HG03558 (cell line): ENCODE results near the gene PRSS21.

Experiments used
- ATAC-seq: cut with Tn5 transposase; IDR thresholded peaks from one replicate; pipeline ENCODE4 v1.9.1; 2021; ENCODE audit warnings: moderate number of reproducible peaks; ENCODE audit not compliant: unreplicated experiment; ENCODE audit errors: extremely low read depth

Gene PRSS21

GRCh38 chr16:2779151-2779920 lies 37.7 kb upstream of the PRSS21 start:
- ATAC-seq = no peak

- ATAC-seq = no peak
These were observed 36.8 kb upstream of the PRSS21 start for GRCh38 chr16:2779978-2780898.

- no peak for ATAC-seq
These were observed 34.3 kb upstream of the PRSS21 start for GRCh38 chr16:2782583-2783351.

GRCh38 chr16:2783581-2784357 lies 33.3 kb upstream of the PRSS21 start:
- ATAC-seq = no peak

- ATAC-seq = no peak
These were observed 32.5 kb upstream of the PRSS21 start for GRCh38 chr16:2784358-2785100.

- ATAC-seq = no peak
These were observed 31.7 kb upstream of the PRSS21 start for GRCh38 chr16:2785101-2785991.

- ATAC-seq = no peak
These were observed 30.8 kb upstream of the PRSS21 start for GRCh38 chr16:2786061-2786825.

GRCh38 chr16:2786826-2787151 lies 30.2 kb upstream of the PRSS21 start:
- ATAC-seq = no peak

GRCh38 chr16:2787406-2787805 lies 29.6 kb upstream of the PRSS21 start, which contains the start of gene PRSS33:
TSS of gene PRSS33 (minus strand) at chr16:2787560. CDS start at chr16:2786547, 1,013 bp downstream.
- ATAC-seq = no peak

- no peak for ATAC-seq
These were observed 29.1 kb upstream of the PRSS21 start for GRCh38 chr16:2787961-2788360.

- no peak for ATAC-seq
These were observed 26.4 kb upstream of the PRSS21 start for GRCh38 chr16:2790631-2791030.

- ATAC-seq = no peak
These were observed 25.9 kb upstream of the PRSS21 start for GRCh38 chr16:2791174-2791573.

GRCh38 chr16:2792940-2793339 lies 24.1 kb upstream of the PRSS21 start:
- ATAC-seq = no peak

- no peak for ATAC-seq
These were observed 21.5 kb upstream of the PRSS21 start for GRCh38 chr16:2795395-2796143.

GRCh38 chr16:2798723-2799204 lies 18.3 kb upstream of the PRSS21 start:
- no peak for ATAC-seq

- no peak for ATAC-seq
These were observed 17.7 kb upstream of the PRSS21 start for GRCh38 chr16:2799205-2799858.
